ENCODE results near the gene RPH3AL.

DNA sequence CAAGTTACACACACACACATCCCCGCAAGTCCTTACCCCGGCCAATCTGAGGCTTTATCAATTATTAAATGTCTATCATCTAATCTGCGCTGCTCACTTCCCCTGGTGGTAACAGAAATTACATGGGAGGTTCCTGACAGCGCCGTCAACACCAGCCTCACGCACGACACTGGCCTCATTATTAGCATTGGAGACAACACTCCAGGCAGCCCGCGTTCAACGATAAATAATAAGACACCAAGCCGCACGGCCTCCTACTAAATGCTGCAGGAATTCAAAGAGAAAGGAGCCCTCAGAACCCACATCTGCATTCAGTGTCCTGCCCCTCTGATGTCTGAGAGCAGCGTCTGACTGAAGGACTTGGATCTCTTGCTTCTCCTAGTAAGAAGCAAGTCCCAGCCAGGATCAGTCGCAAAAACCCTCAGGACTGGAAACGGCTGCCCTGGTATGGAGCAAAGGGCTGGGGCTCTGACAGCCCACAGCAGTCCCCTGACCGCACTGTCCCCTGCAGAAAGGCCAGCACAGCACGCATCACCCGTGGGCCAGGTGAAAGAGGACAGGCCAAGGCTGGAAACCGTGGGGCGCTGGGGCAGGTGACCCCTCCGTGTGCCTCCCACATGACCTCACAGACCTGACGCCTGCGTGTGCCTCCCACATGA is 7.6 kb upstream of the RPH3AL start:
- TF ChIP-seq, protein P1, sequence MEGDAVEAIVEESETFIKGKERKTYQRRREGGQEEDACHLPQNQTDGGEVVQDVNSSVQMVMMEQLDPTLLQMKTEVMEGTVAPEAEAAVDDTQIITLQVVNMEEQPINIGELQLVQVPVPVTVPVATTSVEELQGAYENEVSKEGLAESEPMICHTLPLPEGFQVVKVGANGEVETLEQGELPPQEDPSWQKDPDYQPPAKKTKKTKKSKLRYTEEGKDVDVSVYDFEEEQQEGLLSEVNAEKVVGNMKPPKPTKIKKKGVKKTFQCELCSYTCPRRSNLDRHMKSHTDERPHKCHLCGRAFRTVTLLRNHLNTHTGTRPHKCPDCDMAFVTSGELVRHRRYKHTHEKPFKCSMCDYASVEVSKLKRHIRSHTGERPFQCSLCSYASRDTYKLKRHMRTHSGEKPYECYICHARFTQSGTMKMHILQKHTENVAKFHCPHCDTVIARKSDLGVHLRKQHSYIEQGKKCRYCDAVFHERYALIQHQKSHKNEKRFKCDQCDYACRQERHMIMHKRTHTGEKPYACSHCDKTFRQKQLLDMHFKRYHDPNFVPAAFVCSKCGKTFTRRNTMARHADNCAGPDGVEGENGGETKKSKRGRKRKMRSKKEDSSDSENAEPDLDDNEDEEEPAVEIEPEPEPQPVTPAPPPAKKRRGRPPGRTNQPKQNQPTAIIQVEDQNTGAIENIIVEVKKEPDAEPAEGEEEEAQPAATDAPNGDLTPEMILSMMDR (IDR thresholded peaks at IDR 0.05) = no peak
- TF ChIP-seq POLR2A (IDR thresholded peaks at IDR 0.05) = no peak

All from testis (tissue), 2 donors.